T-cell (primary cell): ENCODE measurements around the gene MYH6. TPM values are rescaled to one million over a fixed set of nuclear protein-coding genes. Genes with fewer than 3 reads are reported as not detected.

Source experiments
- ATAC-seq, 4 experiments: fragments of 200-7000 bp in 3 of 4; fragments of 150-1000 bp in 1 of 4; cut with Tn5 transposase; replicated peaks in 1 of 4; 1 replicate in 3 of 4; 2 replicates in 1 of 4; pipeline ENCODE4 v1.10.0; 2021; ENCODE audit warnings: moderate library complexity in 3 of 4, mild to moderate bottlenecking in 2 of 4, moderate number of reproducible peaks in 1 of 4
- CTCF ChIA-PET, 2 donors: fragments of 300-600 bp; sonication (Branson Sonifier 250); formaldehyde crosslinking; loops; one replicate each; lab custom pipeline; 2022; ENCODE audit warnings: antibody characterized with exemption in 2 of 2; lab: Charles Lee
- POLR2A ChIA-PET, 2 donors: fragments of 300-600 bp; sonication (Branson Sonifier 250); formaldehyde crosslinking; loops; one replicate each; lab custom pipeline; 2022; ENCODE audit warnings: antibody characterized with exemption in 2 of 2; lab: Charles Lee
- DNase-seq, 35 experiments: peaks; one replicate each; pipeline versions ENCODE4 v3.0.0 to v3.0.0-alpha.2; 2013 to 2023
- H3K27ac ChIP-seq: one replicate; pipeline ENCODE4 v1.5.1; 2013; ENCODE audit warnings: low read length
- H3K27me3 ChIP-seq, 2 experiments: replicated peaks in 1 of 2; 1 replicate in 1 of 2; 2 replicates in 1 of 2; pipeline versions ENCODE4 v1.6.1 to v1.7.0; 2013; ENCODE audit warnings: low read length in 1 of 2, mixed read lengths in 1 of 2; ENCODE audit not compliant: control insufficient read depth in 2 of 2, insufficient read depth in 2 of 2; ENCODE audit errors: extremely low read depth in 1 of 2
- H3K36me3 ChIP-seq, 2 donors: 1 replicate in 1 of 2; 2 replicates in 1 of 2; pipeline versions ENCODE4 v1.6.1 to v1.7.0; 2013; ENCODE audit warnings: low read length in 1 of 2; ENCODE audit not compliant: control insufficient read depth in 2 of 2, insufficient read depth in 1 of 2; ENCODE audit errors: extremely low read depth in 1 of 2
- H3K4me1 ChIP-seq, 2 experiments: 1 replicate in 1 of 2; 2 replicates in 1 of 2; pipeline versions ENCODE4 v1.6.1 to v1.7.0; 2013; ENCODE audit warnings: low read length in 2 of 2, mixed read lengths in 1 of 2; ENCODE audit not compliant: insufficient read depth in 2 of 2, control insufficient read depth in 1 of 2; ENCODE audit errors: extremely low read depth in 1 of 2
- H3K4me3 ChIP-seq, 2 donors: 1 replicate in 1 of 2; 2 replicates in 1 of 2; pipeline versions ENCODE4 v1.5.1 to v1.7.0; 2013; ENCODE audit warnings: mild to moderate bottlenecking in 2 of 2, low read length in 1 of 2, moderate library complexity in 1 of 2; ENCODE audit not compliant: control insufficient read depth in 1 of 2; ENCODE audit errors: extremely low read depth in 1 of 2
- H3K9me3 ChIP-seq: 2 replicates; pipeline ENCODE4 v1.7.0; 2013
- H3K27ac Mint-ChIP-seq, 2 donors: one replicate each; pipeline ENCODE4 v1.8.0; 2020 to 2021; ENCODE audit warnings: mild to moderate bottlenecking in 2 of 2, mixed read lengths in 2 of 2
- H3K27me3 Mint-ChIP-seq, 2 donors: one replicate each; pipeline ENCODE4 v1.8.0; 2021 to 2022; ENCODE audit warnings: mixed read lengths in 2 of 2
- H3K36me3 Mint-ChIP-seq: one replicate; pipeline ENCODE4 v1.8.0; 2021; ENCODE audit warnings: mixed read lengths
- H3K4me1 Mint-ChIP-seq, 3 donors: one replicate each; pipeline ENCODE4 v1.8.0; 2020 to 2022; ENCODE audit warnings: mixed read lengths in 3 of 3, mild to moderate bottlenecking in 1 of 3
- H3K4me3 Mint-ChIP-seq, 3 donors: one replicate each; pipeline ENCODE4 v1.8.0; 2020 to 2022; ENCODE audit warnings: mild to moderate bottlenecking in 3 of 3, mixed read lengths in 3 of 3, moderate library complexity in 3 of 3
- H3K9me3 Mint-ChIP-seq, 3 donors: one replicate each; pipeline ENCODE4 v1.8.0; 2020 to 2022; ENCODE audit warnings: mixed read lengths in 3 of 3
- WGBS: methylation state at CpG from one replicate; pipeline ENCODE4 v1.1.5; 2013; ENCODE audit warnings: missing lambda C conversion rate; ENCODE audit not compliant: insufficient coverage; 5-methylcytosine and 5-hydroxymethylcytosine counted together
- total RNA-seq, 35 experiments: library from RNA in 6 of 35; stranded (reverse) in 6 of 35; fragments of 120-200 nt in 1 of 35; gene quantifications; one replicate each; pipeline versions ENCODE4 v1.2.1 to v1.2.4 and lab custom pipeline; 2013 to 2026

MYH6 gene
- total RNA-seq, 5 donors from 2014 or later (not counting 1 experiment from before 2014, with no cell fraction given), result not detected

DNA sequence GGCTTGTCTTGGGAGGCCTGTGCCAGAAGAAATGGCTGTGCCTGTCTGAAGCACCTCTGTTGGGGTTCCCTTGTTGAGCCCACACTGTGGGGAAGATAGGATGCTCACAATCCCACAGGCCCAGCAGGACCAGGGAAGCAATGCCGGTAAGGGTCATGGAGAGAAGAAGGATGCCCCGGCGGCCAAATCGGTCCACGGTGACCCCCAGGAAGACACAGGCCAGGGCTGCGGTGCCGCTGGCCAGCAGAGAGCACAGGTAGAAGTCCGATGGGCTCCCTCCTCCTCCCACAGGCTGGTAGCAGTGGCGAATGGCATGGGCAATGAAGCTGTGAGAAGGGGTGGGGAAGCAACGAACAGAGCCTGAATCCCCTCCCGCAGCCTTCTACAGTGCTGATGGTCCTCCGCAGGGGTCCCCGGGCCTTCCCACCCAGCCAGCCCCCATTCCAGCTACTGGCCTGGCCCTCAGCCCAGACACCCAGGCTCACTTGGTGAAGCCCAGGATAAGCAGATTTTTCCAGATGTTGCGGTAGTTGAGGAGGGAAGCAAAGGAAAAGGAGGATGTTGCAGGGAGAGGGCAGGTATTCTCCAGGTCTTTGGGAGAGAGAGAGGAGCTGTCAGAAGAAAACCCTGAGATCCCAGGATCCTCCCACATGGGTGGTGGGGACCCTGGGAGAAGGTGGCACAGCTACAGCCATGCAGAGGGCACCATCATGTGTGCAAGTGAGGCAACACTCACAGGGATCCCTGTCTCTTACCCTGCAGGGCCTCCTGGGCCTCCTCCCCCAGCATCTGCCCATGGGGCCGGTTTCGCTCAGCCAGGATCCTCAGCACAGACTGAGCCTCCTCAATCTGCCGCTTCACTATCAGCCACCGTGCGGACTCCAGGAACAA, 60.4 kb downstream of the MYH6 start:
- H3K4me1 ChIP-seq, result peaks cover 0 to 11% of the 10 kb centered on the region in 2 experiments
- H3K9me3 ChIP-seq, result no peaks in the 10 kb centered on the region
- POLR2A ChIA-PET, result no interaction called here
- no peak for DNase-seq
- H3K27me3 ChIP-seq, result peaks cover 4 to 28% of the 10 kb centered on the region in 2 experiments
- Mint-ChIP-seq H3K9me3 (no peaks in the 10 kb centered on the region), H3K27ac (no peak overlapping the region), H3K4me1 (peaks cover 4 to 9% (median 8%) of the 10 kb centered on the region in 3 donors), H3K27me3 (peaks cover 9 to 18% of the 10 kb centered on the region in 2 donors), H3K36me3 (no peaks in the 10 kb centered on the region), H3K4me3 (no peak overlapping the region)
- no peak overlapping the region for H3K4me3 ChIP-seq
- CTCF ChIA-PET, result no interaction called here
- no peaks in the 10 kb centered on the region for H3K36me3 ChIP-seq
- 96% methylated on average over 4 of the region's 19 CpGs for WGBS
- H3K27ac ChIP-seq, result no peak overlapping the region
- no peak for ATAC-seq

GRCh38 chr14:23346693-23347405, 61.2 kb downstream of the MYH6 start:
- Histone ChIP-seq H3K36me3 (no peaks in the 10 kb centered on the region), H3K27ac (no peak overlapping the region), H3K9me3 (no peaks in the 10 kb centered on the region), H3K4me3 (no peak overlapping the region), H3K27me3 (peaks cover 4 to 22% of the 10 kb centered on the region in 2 experiments), H3K4me1 (peaks cover 0 to 4% of the 10 kb centered on the region in 2 experiments)
- no peaks in the 10 kb centered on the region for H3K9me3 Mint-ChIP-seq
- DNase-seq, result no peak
- peaks cover 4 to 9% (median 8%) of the 10 kb centered on the region in 3 donors for H3K4me1 Mint-ChIP-seq
- no peak for ATAC-seq
- no peaks in the 10 kb centered on the region for H3K36me3 Mint-ChIP-seq
- peaks cover 9 to 22% of the 10 kb centered on the region in 2 donors for H3K27me3 Mint-ChIP-seq
- CTCF ChIA-PET, result interaction anchor here in 1 of 2 donors (0.5 kb wide), 1 partner anchor 431 kb away, joined by 3 read pairs; no protein-coding TSS in a partner anchor
- POLR2A ChIA-PET, result no interaction called here
- no peak overlapping the region for H3K27ac Mint-ChIP-seq
- no peak overlapping the region for H3K4me3 Mint-ChIP-seq
- 87% methylated on average over 20 of the region's 27 CpGs for WGBS

DNA sequence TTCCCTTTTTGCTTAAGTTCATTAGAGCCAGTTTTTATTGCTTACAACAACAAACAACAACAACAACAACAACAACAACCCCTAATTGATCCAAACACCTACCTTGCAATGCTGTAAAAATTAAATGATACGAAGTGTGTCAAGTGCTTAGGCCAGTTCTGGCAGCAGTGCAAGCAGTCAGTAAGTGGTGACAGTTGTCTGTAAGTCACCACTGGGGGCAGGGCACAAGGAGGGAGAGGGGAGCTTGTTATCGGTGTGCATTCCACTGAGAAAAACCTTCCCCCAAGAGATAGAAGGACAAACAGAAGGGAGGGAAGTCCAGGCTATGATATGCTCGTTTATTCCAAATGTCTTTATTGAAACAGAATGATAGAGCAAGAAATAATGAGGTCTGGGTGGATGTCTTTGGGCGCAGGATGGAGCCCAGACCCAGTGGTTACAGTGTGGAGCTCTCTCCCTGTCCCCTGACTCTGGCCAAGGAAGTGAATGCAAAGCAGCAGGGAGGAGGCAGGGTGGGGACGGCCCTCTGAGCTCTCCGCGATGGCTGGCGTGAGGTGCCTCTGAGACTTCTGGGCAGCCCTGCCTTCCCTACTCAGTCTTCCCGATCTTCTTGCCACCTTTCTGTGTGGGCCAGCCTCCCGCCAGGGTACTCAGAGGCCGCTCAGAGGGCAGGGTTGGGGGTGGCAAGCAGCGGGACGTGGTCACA, 61.9 kb downstream of the MYH6 start:
- Histone ChIP-seq H3K4me3 (no peak overlapping the region), H3K4me1 (no peaks in the 10 kb centered on the region), H3K27ac (no peak overlapping the region), H3K36me3 (no peaks in the 10 kb centered on the region), H3K27me3 (peaks cover 4 to 17% of the 10 kb centered on the region in 2 experiments), H3K9me3 (no peaks in the 10 kb centered on the region)
- Mint-ChIP-seq H3K4me1 (peaks cover 2 to 6% (median 5%) of the 10 kb centered on the region in 3 donors), H3K27ac (no peak overlapping the region), H3K4me3 (no peak overlapping the region), H3K36me3 (no peaks in the 10 kb centered on the region), H3K27me3 (peaks cover 8 to 18% of the 10 kb centered on the region in 2 donors), H3K9me3 (no peaks in the 10 kb centered on the region)
- ATAC-seq (no peak), DNase-seq (no peak)
- ChIA-PET CTCF (no interaction called here), POLR2A (no interaction called here)
- WGBS, result 89% methylated on average over 9 of the region's 13 CpGs

- H3K36me3 Mint-ChIP-seq, result peaks cover 4% of the 10 kb centered on the region
- H3K4me1 Mint-ChIP-seq, result no peaks in the 10 kb centered on the region
- H3K27ac Mint-ChIP-seq, result no peak overlapping the region
- no peaks in the 10 kb centered on the region for H3K4me1 ChIP-seq
- H3K27ac ChIP-seq, result no peak overlapping the region
- no peak overlapping the region for H3K4me3 ChIP-seq
- H3K4me3 Mint-ChIP-seq, result no peak overlapping the region
- no peaks in the 10 kb centered on the region for H3K9me3 ChIP-seq
- no peaks in the 10 kb centered on the region for H3K36me3 ChIP-seq
- no peaks in the 10 kb centered on the region for H3K9me3 Mint-ChIP-seq
- ChIA-PET CTCF (no interaction called here), POLR2A (interaction anchor here in 1 of 2 donors (0.6 to 1.0 kb wide), 2 partner anchors 17 to 867 kb away, joined by 3 read pairs; no protein-coding TSS in a partner anchor)
- H3K27me3 Mint-ChIP-seq, result peaks cover 0 to 8% of the 10 kb centered on the region in 2 donors
- ATAC-seq (no peak), DNase-seq (no peak)
- 50% methylated on average over 1 of the region's 3 CpGs for WGBS
- H3K27me3 ChIP-seq, result peaks cover 0 to 16% of the 10 kb centered on the region in 2 experiments
Observed at GRCh38 chr14:23344481-23344880, 63.6 kb downstream of the MYH6 start.

DNA sequence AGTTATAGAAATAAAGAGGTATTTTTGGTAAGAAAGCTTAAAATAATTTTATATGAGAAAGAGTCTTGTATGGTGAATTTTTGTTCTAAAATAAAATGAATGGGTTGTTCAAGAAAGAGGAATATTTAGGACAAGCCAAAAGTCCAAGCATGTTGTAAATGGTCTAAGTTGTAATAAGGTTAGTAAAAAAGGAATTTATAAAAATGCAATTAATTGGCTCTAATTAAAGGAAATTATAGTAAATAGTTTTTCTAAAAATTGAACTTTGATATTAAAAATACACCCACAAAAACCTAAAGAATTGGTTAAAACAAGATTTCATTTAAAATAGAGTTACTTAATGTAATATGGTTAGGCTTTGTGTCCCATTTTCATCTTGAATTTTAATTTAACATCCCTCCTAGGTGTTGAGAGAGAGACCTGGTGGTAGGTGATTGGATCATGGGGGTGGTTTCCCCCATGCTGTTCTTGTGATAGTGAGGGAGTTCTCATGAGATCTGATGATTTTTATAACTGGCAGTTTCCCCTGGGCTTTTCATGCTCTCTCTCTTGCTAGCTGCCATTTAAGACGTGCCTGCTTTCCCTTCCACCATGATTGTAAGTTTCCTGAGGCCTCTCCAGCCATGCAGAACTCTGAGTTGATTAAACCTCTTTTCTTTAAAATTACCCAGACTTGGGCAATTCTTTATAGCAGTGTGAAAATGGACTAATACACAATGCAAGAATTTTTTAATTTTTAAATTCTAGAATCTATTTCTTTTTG, 68.4 kb downstream of the MYH6 start:
- no peaks in the 10 kb centered on the region for H3K9me3 Mint-ChIP-seq
- ChIA-PET CTCF (interaction anchor here in 1 of 2 donors (1.9 kb wide), 1 partner anchor 13 kb away, joined by 4 read pairs; no protein-coding TSS in a partner anchor), POLR2A (no interaction called here)
- Histone ChIP-seq H3K27me3 (no peaks in the 10 kb centered on the region), H3K4me3 (no peak overlapping the region), H3K4me1 (no peaks in the 10 kb centered on the region), H3K27ac (no peak overlapping the region), H3K36me3 (no peaks in the 10 kb centered on the region), H3K9me3 (no peaks in the 10 kb centered on the region)
- no peaks in the 10 kb centered on the region for H3K4me1 Mint-ChIP-seq
- H3K27me3 Mint-ChIP-seq, result peaks cover 14 to 32% of the 10 kb centered on the region in 2 donors
- H3K4me3 Mint-ChIP-seq, result no peak overlapping the region
- no CpG with 5 or more reads among the region's 1 CpG for WGBS
- no peak for DNase-seq
- ATAC-seq, result no peak
- peaks cover 4% of the 10 kb centered on the region for H3K36me3 Mint-ChIP-seq
- no peak overlapping the region for H3K27ac Mint-ChIP-seq
